ENCODE measurements around the gene SPHKAP.

DNA sequence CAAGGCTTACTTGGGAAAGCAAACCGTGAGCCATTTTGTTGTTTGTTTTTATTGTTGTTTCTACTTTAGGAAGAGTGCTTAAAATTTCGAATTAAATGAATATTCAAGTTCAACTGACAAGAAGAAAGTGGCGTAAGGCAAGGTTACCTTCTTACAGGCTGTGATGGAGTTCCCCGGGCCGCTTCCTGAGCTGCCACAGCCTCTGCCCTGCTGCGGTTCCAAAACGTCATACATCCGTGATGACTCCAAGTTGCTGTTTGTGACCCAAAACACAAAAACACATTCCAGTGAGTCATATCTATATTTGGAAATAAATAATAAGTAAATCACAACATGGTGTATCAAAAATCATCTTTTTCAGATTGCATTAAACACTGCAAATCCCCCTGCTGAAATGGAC lies 49.7 kb downstream of the SPHKAP start:
- TF ChIP-seq, protein P1, sequence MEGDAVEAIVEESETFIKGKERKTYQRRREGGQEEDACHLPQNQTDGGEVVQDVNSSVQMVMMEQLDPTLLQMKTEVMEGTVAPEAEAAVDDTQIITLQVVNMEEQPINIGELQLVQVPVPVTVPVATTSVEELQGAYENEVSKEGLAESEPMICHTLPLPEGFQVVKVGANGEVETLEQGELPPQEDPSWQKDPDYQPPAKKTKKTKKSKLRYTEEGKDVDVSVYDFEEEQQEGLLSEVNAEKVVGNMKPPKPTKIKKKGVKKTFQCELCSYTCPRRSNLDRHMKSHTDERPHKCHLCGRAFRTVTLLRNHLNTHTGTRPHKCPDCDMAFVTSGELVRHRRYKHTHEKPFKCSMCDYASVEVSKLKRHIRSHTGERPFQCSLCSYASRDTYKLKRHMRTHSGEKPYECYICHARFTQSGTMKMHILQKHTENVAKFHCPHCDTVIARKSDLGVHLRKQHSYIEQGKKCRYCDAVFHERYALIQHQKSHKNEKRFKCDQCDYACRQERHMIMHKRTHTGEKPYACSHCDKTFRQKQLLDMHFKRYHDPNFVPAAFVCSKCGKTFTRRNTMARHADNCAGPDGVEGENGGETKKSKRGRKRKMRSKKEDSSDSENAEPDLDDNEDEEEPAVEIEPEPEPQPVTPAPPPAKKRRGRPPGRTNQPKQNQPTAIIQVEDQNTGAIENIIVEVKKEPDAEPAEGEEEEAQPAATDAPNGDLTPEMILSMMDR (IDR thresholded peaks at IDR 0.05), result no peak
- TF ChIP-seq POLR2A (IDR thresholded peaks at IDR 0.05), result no peak
